ENCODE measurements around the gene SLAMF6. TPM values are rescaled to one million over a fixed set of nuclear protein-coding genes. Genes with fewer than 3 reads are reported as not detected.
"Not testable (repeated sequence)": the region's sequence is repeated elsewhere in the genome, so short reads cannot be mapped to it uniquely, and the experiment has no call there.

The SLAMF6 gene
- total RNA-seq, 4 donors from 2014 or later, result 0.60 to 6.7 (median 2.3) TPM; not detected in 1

- H3K4me1 ChIP-seq, result no peaks in the 10 kb centered on the region
- peaks cover 0 to 9% of the 10 kb centered on the region in 2 donors for H3K9me3 ChIP-seq
- in situ Hi-C loops (cut with MboI; ENCODE audit: low pct_ligation_motif_present in 1 of 4, low pct_unique_long_range_greater_than_20kb in 1 of 4, low sequenced_read_pairs in 3 of 4), result no loop called here
- peak overlapping the region in 2 of 4 donors; percentile 7 to 12 for H3K27ac ChIP-seq
- TF ChIP-seq POLR2A (IDR thresholded peaks at IDR 0.05) (no peak), EP300 (IDR thresholded peaks at IDR 0.05; ENCODE audit: low read depth) (no peak), POLR2AphosphoS5 (IDR thresholded peaks at IDR 0.05) (no peak), CTCF (IDR thresholded peaks at IDR 0.05) (no peak)
- no peaks in the 10 kb centered on the region for H3K36me3 ChIP-seq
- DNase-seq, result no peak
- no peak overlapping the region for H3K4me3 ChIP-seq
- intact Hi-C loops (cut with DNase I; ENCODE audit: low total_unique reads), result no loop called here
- no peaks in the 10 kb centered on the region for H3K27me3 ChIP-seq
- 88% methylated on average over 4 of the region's 4 CpGs; no CpG with 5 or more reads in 1 of the 2 donors for WGBS, 2 donors (ENCODE audit: low coverage in 1 of 2)
Observed at GRCh38 chr1:160560045-160560705, 37.1 kb upstream of the SLAMF6 start.

- H3K4me3 ChIP-seq, result not testable (repeated sequence)
Observed at GRCh38 chr1:160559437-160559836, 36.4 kb upstream of the SLAMF6 start.

GRCh38 chr1:160558660-160559380 lies 35.8 kb upstream of the SLAMF6 start:
- intact Hi-C loops (cut with DNase I; ENCODE audit: low total_unique reads), result no loop called here
- DNase-seq, result no peak
- Histone ChIP-seq H3K4me3 (no peak overlapping the region), H3K27me3 (no peaks in the 10 kb centered on the region), H3K9me3 (peaks cover 0 to 9% of the 10 kb centered on the region in 2 donors), H3K27ac (peak overlapping the region in 2 of 4 donors; percentile 3 to 12), H3K36me3 (no peaks in the 10 kb centered on the region), H3K4me1 (no peaks in the 10 kb centered on the region)
- in situ Hi-C loops (cut with MboI; ENCODE audit: low pct_ligation_motif_present in 1 of 4, low pct_unique_long_range_greater_than_20kb in 1 of 4, low sequenced_read_pairs in 3 of 4), result no loop called here
- 76 to 82% methylated on average over 2 to 4 of the region's 4 CpGs for WGBS, 2 donors (ENCODE audit: low coverage in 1 of 2)
- TF ChIP-seq EP300 (IDR thresholded peaks at IDR 0.05; ENCODE audit: low read depth), result no peak
- TF ChIP-seq CTCF (IDR thresholded peaks at IDR 0.05), result no peak
- no peak for TF ChIP-seq POLR2A (IDR thresholded peaks at IDR 0.05)
- no peak for TF ChIP-seq POLR2AphosphoS5 (IDR thresholded peaks at IDR 0.05)

More at GRCh38 chr1:160559437-160559836, 36.4 kb upstream of the SLAMF6 start:
- H3K27me3 ChIP-seq; H3K36me3 ChIP-seq; H3K9me3 ChIP-seq; H3K4me1 ChIP-seq; in situ Hi-C loops (cut with MboI; ENCODE audit: low pct_ligation_motif_present in 1 of 4, low pct_unique_long_range_greater_than_20kb in 1 of 4, low sequenced_read_pairs in 3 of 4); intact Hi-C loops (cut with DNase I; ENCODE audit: low total_unique reads); DNase-seq: not testable (repeated sequence)
- peak overlapping the region in 2 of 4 donors; percentile 8 to 12 for H3K27ac ChIP-seq
- 84 to 91% methylated on average over 3 of the region's 3 CpGs for WGBS, 2 donors (ENCODE audit: low coverage in 1 of 2)

GRCh38 chr1:160553778-160554177 lies 30.7 kb upstream of the SLAMF6 start:
- WGBS, 2 donors (ENCODE audit: low coverage in 1 of 2), result 75 to 90% methylated on average over 1 to 4 of the region's 4 CpGs
- Histone ChIP-seq H3K27me3 (no peaks in the 10 kb centered on the region), H3K36me3 (no peaks in the 10 kb centered on the region), H3K4me3 (no peak overlapping the region), H3K9me3 (no peaks in the 10 kb centered on the region), H3K4me1 (no peaks in the 10 kb centered on the region), H3K27ac (no peak overlapping the region)
- intact Hi-C loops (cut with DNase I; ENCODE audit: low total_unique reads) (no loop called here), in situ Hi-C loops (cut with MboI; ENCODE audit: low pct_ligation_motif_present in 1 of 4, low pct_unique_long_range_greater_than_20kb in 1 of 4, low sequenced_read_pairs in 3 of 4) (no loop called here)
- no peak for TF ChIP-seq CTCF (IDR thresholded peaks at IDR 0.05)
- TF ChIP-seq EP300 (IDR thresholded peaks at IDR 0.05; ENCODE audit: low read depth), result no peak
- TF ChIP-seq POLR2AphosphoS5 (IDR thresholded peaks at IDR 0.05), result no peak
- TF ChIP-seq POLR2A (IDR thresholded peaks at IDR 0.05), result no peak
- no peak for DNase-seq
